Measurements from ENCODE around the gene LUC7L. TPM values are rescaled to one million over a fixed set of nuclear protein-coding genes. Genes with fewer than 3 reads are reported as not detected.

Gene LUC7L
- total RNA-seq, 2 experiments from 2014 or later, result 94.8 to 98.4 TPM

DNA sequence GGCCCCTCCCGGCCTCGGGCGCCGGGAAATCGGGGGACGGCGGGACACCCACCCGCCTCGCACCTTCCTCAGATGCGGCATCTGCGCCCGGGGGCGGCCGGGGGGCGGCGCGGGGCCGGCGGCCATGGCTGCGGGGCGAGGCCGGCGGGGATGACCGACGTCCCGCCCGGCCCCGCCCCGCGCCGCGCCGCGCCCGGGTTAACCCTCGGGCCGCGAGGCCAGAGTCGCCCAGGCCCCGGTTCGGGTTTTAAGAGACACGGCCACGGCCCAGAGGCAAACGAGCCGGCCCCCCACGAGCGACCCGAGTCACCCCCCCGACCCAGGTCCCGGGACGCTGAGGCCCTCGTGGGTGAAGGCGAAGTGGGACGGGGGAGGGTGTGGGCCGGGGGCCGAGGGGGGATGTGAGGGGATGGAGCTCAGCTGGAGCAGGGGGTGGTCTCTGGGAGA is 46.6 kb upstream of the LUC7L start, which contains the start of gene RGS11:
Gene RGS11, minus strand, starts transcription at position 159 of the 447 bp plus-strand sequence. Its CDS starts 33 bp downstream, at position 126.
- Histone ChIP-seq H3K9me3 (ENCODE audit: control insufficient read depth in 1 of 2, insufficient read depth in 1 of 2, low read length in 2 of 2) (peaks cover 0 to 1% of the 10 kb centered on the region in 2 experiments), H3K4me3 (ENCODE audit: low read length) (no peak within 1 kb of the TSS), H3K36me3 (ENCODE audit: insufficient read depth, low read length) (no peaks in the 10 kb centered on the region), H3K27ac (ENCODE audit: low read depth in 1 of 2, low read length in 2 of 2) (no peak within 1 kb of the TSS), H3K27me3 (ENCODE audit: control insufficient read depth in 1 of 2, insufficient read depth in 2 of 2, low read length in 2 of 2) (peaks cover 12 to 20% of the 10 kb centered on the region in 2 experiments), H3K4me1 (ENCODE audit: insufficient read depth, low read length) (peaks cover 26% of the 10 kb centered on the region)
- peaks cover 37% of the 10 kb centered on the region for H3K27me3 Mint-ChIP-seq
- no peaks in the 10 kb centered on the region for H3K9me3 Mint-ChIP-seq
- CTCF ChIA-PET, result no interaction called here
- TF ChIP-seq, protein P1, sequence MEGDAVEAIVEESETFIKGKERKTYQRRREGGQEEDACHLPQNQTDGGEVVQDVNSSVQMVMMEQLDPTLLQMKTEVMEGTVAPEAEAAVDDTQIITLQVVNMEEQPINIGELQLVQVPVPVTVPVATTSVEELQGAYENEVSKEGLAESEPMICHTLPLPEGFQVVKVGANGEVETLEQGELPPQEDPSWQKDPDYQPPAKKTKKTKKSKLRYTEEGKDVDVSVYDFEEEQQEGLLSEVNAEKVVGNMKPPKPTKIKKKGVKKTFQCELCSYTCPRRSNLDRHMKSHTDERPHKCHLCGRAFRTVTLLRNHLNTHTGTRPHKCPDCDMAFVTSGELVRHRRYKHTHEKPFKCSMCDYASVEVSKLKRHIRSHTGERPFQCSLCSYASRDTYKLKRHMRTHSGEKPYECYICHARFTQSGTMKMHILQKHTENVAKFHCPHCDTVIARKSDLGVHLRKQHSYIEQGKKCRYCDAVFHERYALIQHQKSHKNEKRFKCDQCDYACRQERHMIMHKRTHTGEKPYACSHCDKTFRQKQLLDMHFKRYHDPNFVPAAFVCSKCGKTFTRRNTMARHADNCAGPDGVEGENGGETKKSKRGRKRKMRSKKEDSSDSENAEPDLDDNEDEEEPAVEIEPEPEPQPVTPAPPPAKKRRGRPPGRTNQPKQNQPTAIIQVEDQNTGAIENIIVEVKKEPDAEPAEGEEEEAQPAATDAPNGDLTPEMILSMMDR (IDR thresholded peaks at IDR 0.05), result no peak
- H3K36me3 Mint-ChIP-seq (ENCODE audit: low read depth), result no peaks in the 10 kb centered on the region
- H3K4me1 Mint-ChIP-seq (ENCODE audit: low read depth), result peaks cover 7% of the 10 kb centered on the region
- peak within 1 kb of the TSS; percentile 65 for H3K4me3 Mint-ChIP-seq
- no peak for ATAC-seq (ENCODE audit: poor library complexity)
- intact Hi-C loops (cut with DNase I, micrococcal nuclease), result no loop called here
- POLR2A ChIA-PET, result no interaction called here
- DNase-seq, result no peak
- no peak within 1 kb of the TSS for H3K27ac Mint-ChIP-seq

DNA sequence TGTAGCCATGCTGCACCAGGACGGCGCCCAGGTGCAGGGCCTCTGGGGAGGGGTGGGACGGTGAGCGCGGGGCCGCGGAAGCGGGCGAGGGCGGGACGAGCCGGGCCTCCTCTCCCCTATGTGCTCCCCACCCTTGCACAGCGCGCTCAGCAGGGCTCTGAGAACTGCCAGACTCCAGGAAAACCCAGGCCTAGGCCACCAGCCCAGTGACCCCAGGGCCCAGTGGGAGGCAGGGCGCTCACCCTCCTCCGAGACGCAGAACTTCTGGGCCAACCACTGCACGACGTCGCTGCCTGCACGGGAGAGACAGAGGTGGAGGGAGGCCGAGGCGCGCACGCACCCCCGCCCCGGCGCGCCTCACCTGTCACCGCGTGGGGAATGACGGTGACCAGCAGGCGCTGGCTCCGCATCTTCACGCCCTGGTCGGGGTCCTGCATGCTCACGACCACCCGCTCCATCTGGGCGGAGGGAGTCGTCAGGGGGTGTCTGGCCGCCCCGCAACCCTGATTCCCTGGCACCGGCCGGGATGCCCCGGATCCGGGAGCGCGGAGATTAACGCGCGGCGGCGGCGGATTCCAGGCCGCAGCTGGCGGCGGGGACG is 45.9 kb upstream of the LUC7L start:
- H3K4me3 Mint-ChIP-seq, result peak overlapping the region; percentile 65
- intact Hi-C loops (cut with DNase I, micrococcal nuclease), result no loop called here
- H3K27ac Mint-ChIP-seq, result no peak overlapping the region
- TF ChIP-seq, protein P1 (IDR thresholded peaks at IDR 0.05), result no peak
- no peaks in the 10 kb centered on the region for H3K36me3 Mint-ChIP-seq (ENCODE audit: low read depth)
- H3K27me3 Mint-ChIP-seq, result peaks cover 37% of the 10 kb centered on the region
- POLR2A ChIA-PET, result no interaction called here
- Histone ChIP-seq H3K27me3 (ENCODE audit: control insufficient read depth in 1 of 2, insufficient read depth in 2 of 2, low read length in 2 of 2) (peaks cover 12 to 19% of the 10 kb centered on the region in 2 experiments), H3K36me3 (ENCODE audit: insufficient read depth, low read length) (no peaks in the 10 kb centered on the region), H3K9me3 (ENCODE audit: control insufficient read depth in 1 of 2, insufficient read depth in 1 of 2, low read length in 2 of 2) (peaks cover 0 to 3% of the 10 kb centered on the region in 2 experiments), H3K4me3 (ENCODE audit: low read length) (no peak overlapping the region), H3K4me1 (ENCODE audit: insufficient read depth, low read length) (peaks cover 24% of the 10 kb centered on the region), H3K27ac (ENCODE audit: low read depth in 1 of 2, low read length in 2 of 2) (no peak overlapping the region)
- ATAC-seq (ENCODE audit: poor library complexity) (peak; percentile 58), DNase-seq (peak in 3 of 14 experiments; percentile 14 to 34 (median 15))
- H3K4me1 Mint-ChIP-seq (ENCODE audit: low read depth), result peaks cover 7% of the 10 kb centered on the region
- no peaks in the 10 kb centered on the region for H3K9me3 Mint-ChIP-seq
- CTCF ChIA-PET, result no interaction called here

DNA sequence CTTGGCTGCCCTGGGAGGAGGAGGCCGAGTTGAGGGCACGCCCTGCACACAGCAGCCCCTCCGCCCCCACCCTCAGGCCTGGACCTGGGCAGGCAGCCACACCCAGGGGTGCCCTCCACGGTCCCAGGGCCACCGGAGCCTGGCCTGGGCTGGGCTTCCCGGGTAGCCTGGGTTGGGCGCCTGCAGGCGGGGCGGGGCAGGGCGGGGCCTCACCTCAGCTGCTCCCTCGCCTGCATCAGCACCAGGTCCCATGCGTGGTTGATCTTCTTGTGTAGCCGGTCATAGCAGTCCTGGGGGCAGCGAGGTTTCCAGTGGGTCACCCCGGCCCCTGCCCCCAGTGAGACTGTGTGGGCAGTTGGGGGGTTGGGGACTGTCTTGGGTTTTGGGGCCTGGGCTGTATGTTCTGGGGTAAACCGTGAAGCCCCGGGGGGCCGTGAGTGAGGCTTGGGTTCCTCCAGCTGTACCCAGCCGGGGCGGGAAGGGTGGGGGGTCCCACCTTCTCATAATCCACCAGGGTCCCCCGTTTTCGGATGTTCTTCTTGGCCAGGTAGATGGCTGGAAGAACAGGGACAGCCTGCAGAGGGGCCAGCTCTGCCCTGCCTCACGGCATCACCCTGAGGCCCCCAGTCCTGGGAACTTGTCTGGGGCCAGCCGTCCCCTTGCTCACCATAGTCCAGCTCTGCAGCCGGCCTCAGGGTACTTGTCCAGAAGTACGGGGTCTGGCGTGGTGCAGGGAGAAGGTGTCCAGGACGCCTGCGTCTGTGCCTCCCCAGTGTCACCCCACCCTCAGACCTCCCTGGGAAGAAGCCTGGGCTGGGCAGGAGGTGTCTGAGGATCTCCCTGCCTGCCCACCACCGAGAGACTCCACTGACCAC is 44.5 kb upstream of the LUC7L start:
- H3K27ac ChIP-seq (ENCODE audit: low read depth in 1 of 2, low read length in 2 of 2), result no peak overlapping the region
- POLR2A ChIA-PET, result no interaction called here
- peaks cover 11% of the 10 kb centered on the region for H3K4me1 ChIP-seq (ENCODE audit: insufficient read depth, low read length)
- ATAC-seq (ENCODE audit: poor library complexity), result no peak
- Mint-ChIP-seq H3K4me3 (no peak overlapping the region), H3K4me1 (ENCODE audit: low read depth) (peaks cover 1% of the 10 kb centered on the region), H3K27ac (no peak overlapping the region), H3K9me3 (no peaks in the 10 kb centered on the region), H3K36me3 (ENCODE audit: low read depth) (no peaks in the 10 kb centered on the region), H3K27me3 (peaks cover 30% of the 10 kb centered on the region)
- TF ChIP-seq, protein P1 (IDR thresholded peaks at IDR 0.05), result no peak
- intact Hi-C loops (cut with DNase I, micrococcal nuclease), result no loop called here
- H3K27me3 ChIP-seq (ENCODE audit: control insufficient read depth in 1 of 2, insufficient read depth in 2 of 2, low read length in 2 of 2), result peaks cover 12 to 14% of the 10 kb centered on the region in 2 experiments
- H3K4me3 ChIP-seq (ENCODE audit: low read length), result no peak overlapping the region
- H3K9me3 ChIP-seq (ENCODE audit: control insufficient read depth in 1 of 2, insufficient read depth in 1 of 2, low read length in 2 of 2), result peaks cover 0 to 3% of the 10 kb centered on the region in 2 experiments
- H3K36me3 ChIP-seq (ENCODE audit: insufficient read depth, low read length), result no peaks in the 10 kb centered on the region
- CTCF ChIA-PET, result no interaction called here
- DNase-seq, result no peak

Measured in CD4-positive, alpha-beta T cell (primary cell).